Type B pancreatic cell (in vitro differentiated cells): ENCODE measurements around the gene ATG5. TPM values are rescaled to one million over a fixed set of nuclear protein-coding genes. Genes with fewer than 3 reads are reported as not detected.
"Not testable (repeated sequence)": the region's sequence is repeated elsewhere in the genome, so short reads cannot be mapped to it uniquely, and the experiment has no call there.

Experiments
- DNase-seq: peaks from one replicate; pipeline ENCODE4 v3.0.0; 2021; ENCODE audit warnings: mixed read lengths; ENCODE audit not compliant: unreplicated experiment; ENCODE audit errors: extremely low spot score
- H3K27ac Mint-ChIP-seq: 2 replicates; pipeline ENCODE4 v1.8.0; 2021; ENCODE audit warnings: mild to moderate bottlenecking, mixed read lengths
- H3K27me3 Mint-ChIP-seq: 2 replicates; pipeline ENCODE4 v1.8.0; 2021; ENCODE audit warnings: mixed read lengths
- H3K36me3 Mint-ChIP-seq: 2 replicates; pipeline ENCODE4 v1.8.0; 2021; ENCODE audit warnings: mixed read lengths
- H3K4me1 Mint-ChIP-seq: one replicate; pipeline ENCODE4 v1.8.0; 2021; ENCODE audit warnings: mixed read lengths; ENCODE audit not compliant: unreplicated experiment
- H3K4me3 Mint-ChIP-seq: 2 replicates; pipeline ENCODE4 v1.8.0; 2021; ENCODE audit warnings: mild to moderate bottlenecking, mixed read lengths
- H3K9me3 Mint-ChIP-seq: 2 replicates; pipeline ENCODE4 v1.8.0; 2021; ENCODE audit warnings: mixed read lengths
- total RNA-seq: library from RNA; stranded (reverse); gene quantifications from 2 replicates; pipeline ENCODE4 v1.2.1, GENCODE V29; 2021; ENCODE audit warnings: low replicate concordance
- TF ChIP-seq, protein P1 (sequence below): fragments of 200-600 bp; sonication (generic); conservative IDR thresholded peaks from 2 replicates; pipeline ENCODE4 v1.5.0; 2021; ENCODE audit warnings: antibody characterized with exemption, mild to moderate bottlenecking

ATG5 gene
- total RNA-seq, 1 donor from 2014 or later: 27.8 TPM

DNA sequence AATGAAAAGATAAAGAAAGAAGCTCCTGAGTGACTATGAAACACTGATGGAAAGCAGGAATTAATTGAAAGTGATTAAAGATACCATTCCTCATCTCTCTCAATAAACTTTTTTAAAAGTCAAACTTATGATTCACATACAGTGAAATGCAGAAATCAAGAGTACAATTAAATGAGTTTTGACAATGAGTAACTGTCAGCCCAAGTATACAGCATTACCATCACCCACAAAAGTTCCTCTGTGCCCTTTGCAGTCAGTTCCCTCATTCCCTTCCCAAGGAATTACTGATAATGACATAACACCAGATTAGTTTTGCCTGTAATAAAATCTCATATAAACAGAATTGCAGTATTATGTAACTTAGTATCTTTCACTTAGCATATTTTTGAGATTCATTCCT is 44.5 kb downstream of the ATG5 start:
- Mint-ChIP-seq H3K27ac (no peak overlapping the region), H3K27me3 (no peaks in the 10 kb centered on the region), H3K4me1 (no peaks in the 10 kb centered on the region), H3K9me3 (no peaks in the 10 kb centered on the region), H3K4me3 (no peak overlapping the region), H3K36me3 (peaks cover 20% of the 10 kb centered on the region)
- DNase-seq: no peak
- TF ChIP-seq, protein P1, sequence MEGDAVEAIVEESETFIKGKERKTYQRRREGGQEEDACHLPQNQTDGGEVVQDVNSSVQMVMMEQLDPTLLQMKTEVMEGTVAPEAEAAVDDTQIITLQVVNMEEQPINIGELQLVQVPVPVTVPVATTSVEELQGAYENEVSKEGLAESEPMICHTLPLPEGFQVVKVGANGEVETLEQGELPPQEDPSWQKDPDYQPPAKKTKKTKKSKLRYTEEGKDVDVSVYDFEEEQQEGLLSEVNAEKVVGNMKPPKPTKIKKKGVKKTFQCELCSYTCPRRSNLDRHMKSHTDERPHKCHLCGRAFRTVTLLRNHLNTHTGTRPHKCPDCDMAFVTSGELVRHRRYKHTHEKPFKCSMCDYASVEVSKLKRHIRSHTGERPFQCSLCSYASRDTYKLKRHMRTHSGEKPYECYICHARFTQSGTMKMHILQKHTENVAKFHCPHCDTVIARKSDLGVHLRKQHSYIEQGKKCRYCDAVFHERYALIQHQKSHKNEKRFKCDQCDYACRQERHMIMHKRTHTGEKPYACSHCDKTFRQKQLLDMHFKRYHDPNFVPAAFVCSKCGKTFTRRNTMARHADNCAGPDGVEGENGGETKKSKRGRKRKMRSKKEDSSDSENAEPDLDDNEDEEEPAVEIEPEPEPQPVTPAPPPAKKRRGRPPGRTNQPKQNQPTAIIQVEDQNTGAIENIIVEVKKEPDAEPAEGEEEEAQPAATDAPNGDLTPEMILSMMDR: no peak

- TF ChIP-seq, protein P1: no peak
- H3K27me3 Mint-ChIP-seq: no peaks in the 10 kb centered on the region
- no peak overlapping the region for H3K27ac Mint-ChIP-seq
- no peak for DNase-seq
- H3K4me1 Mint-ChIP-seq: no peaks in the 10 kb centered on the region
- H3K36me3 Mint-ChIP-seq: peaks cover 16% of the 10 kb centered on the region
- no peaks in the 10 kb centered on the region for H3K9me3 Mint-ChIP-seq
- H3K4me3 Mint-ChIP-seq: no peak overlapping the region
Measured at GRCh38 chr6:106279179-106279578, 46.4 kb downstream of the ATG5 start.

- no peak overlapping the region for H3K4me3 Mint-ChIP-seq
- peaks cover 16% of the 10 kb centered on the region for H3K36me3 Mint-ChIP-seq
Measured at GRCh38 chr6:106275692-106276091, 49.9 kb downstream of the ATG5 start.

DNA sequence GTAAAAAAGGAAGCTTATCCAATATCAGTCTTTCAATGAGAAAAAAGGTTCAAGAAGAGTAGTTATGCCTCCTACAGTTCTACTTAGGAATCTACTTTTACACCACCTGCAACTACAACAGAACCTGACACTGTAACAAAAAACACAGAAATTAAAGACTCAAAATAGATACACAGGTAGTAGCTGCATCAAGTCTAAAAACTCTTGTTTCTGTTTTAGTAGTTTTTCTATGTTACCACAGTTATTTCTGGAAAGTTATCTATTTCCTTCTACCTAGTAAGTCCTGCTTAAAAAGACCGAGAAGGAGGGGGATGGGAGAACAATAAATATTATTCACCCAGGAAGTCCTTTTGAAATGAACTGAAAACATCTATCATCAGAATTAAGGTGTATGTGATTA is 52.5 kb downstream of the ATG5 start:
- TF ChIP-seq, protein P1: no peak
- H3K27me3 Mint-ChIP-seq: no peaks in the 10 kb centered on the region
- no peaks in the 10 kb centered on the region for H3K9me3 Mint-ChIP-seq
- H3K36me3 Mint-ChIP-seq: peaks cover 8% of the 10 kb centered on the region
- H3K4me1 Mint-ChIP-seq: peaks cover 5% of the 10 kb centered on the region
- H3K27ac Mint-ChIP-seq: no peak overlapping the region
- H3K4me3 Mint-ChIP-seq: no peak overlapping the region
- DNase-seq: no peak

More at GRCh38 chr6:106275692-106276091, 49.9 kb downstream of the ATG5 start:
- DNase-seq: no peak
- TF ChIP-seq, protein P1: no peak
- H3K27me3 Mint-ChIP-seq: no peaks in the 10 kb centered on the region
- no peak overlapping the region for H3K27ac Mint-ChIP-seq
- peaks cover 5% of the 10 kb centered on the region for H3K4me1 Mint-ChIP-seq
- H3K9me3 Mint-ChIP-seq: no peaks in the 10 kb centered on the region

- Mint-ChIP-seq H3K27me3 (no peaks in the 10 kb centered on the region), H3K4me1 (peaks cover 5% of the 10 kb centered on the region), H3K9me3 (no peaks in the 10 kb centered on the region), H3K4me3 (no peak overlapping the region), H3K27ac (no peak overlapping the region), H3K36me3 (peaks cover 8% of the 10 kb centered on the region)
- DNase-seq: no peak
- TF ChIP-seq, protein P1: no peak
Measured at GRCh38 chr6:106272287-106272686, 53.3 kb downstream of the ATG5 start.

DNA sequence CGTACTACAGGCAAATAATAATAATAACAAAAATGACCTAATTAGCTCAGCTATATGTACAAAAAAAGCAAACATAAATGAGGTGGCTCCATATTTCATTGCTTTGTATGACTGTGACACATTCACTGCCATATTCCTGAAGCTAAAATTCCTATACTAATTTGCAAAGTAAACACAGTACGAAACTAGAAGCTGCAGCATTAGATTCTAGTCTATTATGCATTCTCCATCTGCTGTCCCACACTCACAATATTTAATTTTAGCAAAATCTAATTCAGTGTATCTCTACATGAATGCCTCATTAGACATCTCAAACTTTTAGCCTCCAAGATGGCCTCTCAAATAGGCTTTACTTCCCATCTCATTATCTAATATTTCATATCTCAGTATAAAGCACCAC is 55.1 kb downstream of the ATG5 start:
- peaks cover 4% of the 10 kb centered on the region for H3K9me3 Mint-ChIP-seq

GRCh38 chr6:106269268-106269919 is 56.2 kb downstream of the ATG5 start:
- peaks cover 33% of the 10 kb centered on the region for H3K36me3 Mint-ChIP-seq
- not testable (repeated sequence) for DNase-seq, H3K4me3 Mint-ChIP-seq, H3K27ac Mint-ChIP-seq, H3K27me3 Mint-ChIP-seq, H3K4me1 Mint-ChIP-seq, H3K9me3 Mint-ChIP-seq

More for the DNA sequence above, 55.1 kb downstream of the ATG5 start:
- peaks cover 23% of the 10 kb centered on the region for H3K36me3 Mint-ChIP-seq
- DNase-seq: no peak
- no peak overlapping the region for H3K4me3 Mint-ChIP-seq
- H3K27me3 Mint-ChIP-seq: no peaks in the 10 kb centered on the region
- H3K4me1 Mint-ChIP-seq: peaks cover 5% of the 10 kb centered on the region
- TF ChIP-seq, protein P1: no peak
- no peak overlapping the region for H3K27ac Mint-ChIP-seq

GRCh38 chr6:106268500-106268899 is 57.1 kb downstream of the ATG5 start:
- DNase-seq, H3K9me3 Mint-ChIP-seq: not testable (repeated sequence)

More at GRCh38 chr6:106268500-106268899, 57.1 kb downstream of the ATG5 start:
- H3K4me3 Mint-ChIP-seq, H3K4me1 Mint-ChIP-seq, H3K27me3 Mint-ChIP-seq, H3K27ac Mint-ChIP-seq: not testable (repeated sequence)
- peaks cover 38% of the 10 kb centered on the region for H3K36me3 Mint-ChIP-seq
